ENCODE data around the gene MAPKAPK2.

MAPKAPK2 gene

GRCh38 chr1:206723805-206724472, 39.2 kb downstream of the MAPKAPK2 start:
- no peak for DNase-seq

GRCh38 chr1:206725109-206725963, 40.6 kb downstream of the MAPKAPK2 start:
- DNase-seq = peak; percentile 7

- DNase-seq = no peak
These were observed 43.4 kb downstream of the MAPKAPK2 start for GRCh38 chr1:206727981-206728696.

GRCh38 chr1:206728697-206728987, 43.9 kb downstream of the MAPKAPK2 start:
- no peak for DNase-seq

GRCh38 chr1:206729050-206729449, 44.3 kb downstream of the MAPKAPK2 start:
- no peak for DNase-seq

- no peak for DNase-seq
These were observed 44.8 kb downstream of the MAPKAPK2 start for GRCh38 chr1:206729507-206729906.

DNA sequence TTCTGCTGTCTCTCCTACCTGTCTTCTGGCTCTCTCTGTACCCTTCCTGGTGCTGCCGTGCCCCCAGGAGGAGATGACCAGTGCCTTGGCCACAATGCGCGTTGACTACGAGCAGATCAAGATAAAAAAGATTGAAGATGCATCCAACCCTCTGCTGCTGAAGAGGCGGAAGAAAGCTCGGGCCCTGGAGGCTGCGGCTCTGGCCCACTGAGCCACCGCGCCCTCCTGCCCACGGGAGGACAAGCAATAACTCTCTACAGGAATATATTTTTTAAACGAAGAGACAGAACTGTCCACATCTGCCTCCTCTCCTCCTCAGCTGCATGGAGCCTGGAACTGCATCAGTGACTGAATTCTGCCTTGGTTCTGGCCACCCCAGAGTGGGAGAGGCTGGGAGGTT, 47.8 kb downstream of the MAPKAPK2 start:
- no peak for DNase-seq

- DNase-seq = no peak
These were observed 48.3 kb downstream of the MAPKAPK2 start for GRCh38 chr1:206732992-206733391.

DNA sequence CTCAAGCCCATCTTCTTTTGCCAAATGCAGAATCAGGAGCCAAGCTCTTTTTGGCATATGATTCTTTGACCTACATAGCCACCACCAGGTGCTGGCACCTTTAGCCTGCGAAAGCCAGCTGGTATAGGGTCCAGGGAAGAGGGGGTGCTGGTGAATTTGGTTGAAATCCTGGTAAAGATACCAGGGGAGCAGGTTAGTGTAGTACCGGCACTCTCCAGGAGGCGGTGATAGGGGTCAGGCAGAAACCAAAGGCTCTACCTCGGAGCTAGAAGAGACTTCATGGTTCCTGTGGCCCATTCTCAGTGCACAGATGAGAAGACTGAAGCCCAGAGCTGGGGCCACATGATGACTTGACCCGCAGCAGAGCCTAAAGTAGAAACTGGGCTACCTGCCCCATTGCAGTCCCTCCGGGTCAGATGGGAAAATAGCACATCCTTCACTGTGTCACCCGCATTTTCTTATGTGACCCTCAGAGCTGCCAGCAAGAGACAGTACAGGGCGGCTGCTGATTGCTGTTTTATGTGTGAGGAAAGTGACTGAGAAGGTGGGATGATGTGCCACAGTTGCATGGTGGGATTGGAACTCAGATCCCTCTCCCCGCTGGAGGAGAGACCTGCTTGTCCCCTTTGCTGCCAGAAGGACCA, 49.9 kb downstream of the MAPKAPK2 start:
- peak; percentile 7 for DNase-seq

DNA sequence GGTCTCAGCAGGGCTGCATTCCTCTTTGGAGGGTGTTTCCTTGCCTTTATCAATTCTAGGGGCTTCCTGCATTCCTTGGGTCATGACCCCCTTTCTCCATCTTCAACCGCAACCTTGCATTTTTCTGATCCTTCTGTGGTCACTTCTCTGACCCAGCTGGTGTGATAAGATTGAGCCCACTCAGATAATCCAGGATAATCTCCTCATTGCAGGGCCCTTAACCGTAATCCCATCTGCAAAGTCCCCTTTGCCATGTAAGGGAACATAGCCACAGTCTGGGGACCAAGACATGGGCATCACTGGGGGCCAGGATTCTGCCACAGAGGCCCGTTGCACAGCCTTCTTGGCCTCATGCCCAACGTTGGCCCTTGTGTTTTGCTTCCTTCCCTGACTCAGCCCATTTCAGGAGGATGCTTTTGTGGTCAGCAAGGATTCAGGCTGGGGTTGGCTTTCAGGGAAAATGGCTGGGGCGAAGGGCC, 50.9 kb downstream of the MAPKAPK2 start:
- DNase-seq = no peak

GRCh38 chr1:206736878-206737728, 52.4 kb downstream of the MAPKAPK2 start:
- no peak for DNase-seq

DNA sequence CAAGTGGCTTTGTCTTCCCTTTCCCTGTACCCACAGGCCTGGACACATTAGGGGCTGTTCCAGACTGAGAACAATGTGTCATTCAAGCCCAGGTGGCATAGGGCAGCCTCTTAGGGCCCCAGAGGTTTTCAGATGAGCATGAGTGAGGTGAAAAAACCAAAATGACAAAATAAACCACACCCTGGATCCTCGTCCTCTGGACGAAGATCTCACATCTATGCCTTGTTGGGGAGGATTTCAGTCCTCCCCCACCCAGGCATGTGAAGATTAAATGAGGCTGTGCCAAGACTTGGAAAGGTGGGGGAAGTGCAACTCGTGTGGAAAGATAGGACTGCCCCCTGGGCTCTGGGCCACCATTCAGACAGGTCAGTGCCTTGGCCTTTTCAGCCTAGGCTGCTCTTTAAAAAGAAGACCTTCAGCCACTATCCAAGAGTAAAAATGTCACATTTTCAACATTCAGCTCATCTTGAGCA, 53.1 kb downstream of the MAPKAPK2 start:
- DNase-seq = no peak

- DNase-seq = peak; percentile 2
These were observed 54.0 kb downstream of the MAPKAPK2 start for GRCh38 chr1:206738370-206739366.

DNA sequence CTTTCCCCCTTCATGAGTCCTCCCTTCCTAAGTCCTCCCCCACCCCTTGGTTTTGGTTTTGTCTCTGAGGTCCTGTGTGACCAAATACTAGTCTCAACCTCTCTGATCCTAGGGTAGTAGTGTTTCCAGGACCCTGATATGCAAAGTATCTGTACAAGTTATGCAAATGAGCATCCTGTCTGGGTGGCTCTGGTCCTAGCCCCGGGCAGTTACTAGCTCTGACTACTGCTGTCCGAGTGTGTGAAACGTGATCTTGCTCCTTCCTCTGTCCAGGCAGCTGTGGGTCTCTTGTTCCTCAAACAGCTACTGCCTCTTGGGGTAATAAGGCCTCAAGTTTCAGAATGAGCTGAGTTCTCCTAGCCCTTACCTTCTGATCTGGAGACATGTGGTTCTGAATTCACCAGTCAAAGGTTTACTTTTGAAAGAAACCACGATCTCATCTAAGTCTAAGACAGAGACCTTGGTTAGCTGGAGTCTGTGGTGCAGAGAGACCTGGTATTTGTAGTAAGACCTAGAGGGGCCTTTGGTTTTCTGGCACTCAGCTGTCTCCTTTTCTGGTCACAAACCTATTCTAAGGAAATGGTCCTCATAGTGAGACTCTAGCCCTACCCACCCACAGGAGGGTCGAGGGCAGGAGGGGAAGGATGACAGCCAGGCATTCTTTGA, 54.8 kb downstream of the MAPKAPK2 start:
- DNase-seq = no peak

- no peak for DNase-seq
These were observed 56.5 kb downstream of the MAPKAPK2 start for GRCh38 chr1:206741142-206741701.

GRCh38 chr1:206742719-206743383, 58.1 kb downstream of the MAPKAPK2 start:
- DNase-seq = no peak

DNA sequence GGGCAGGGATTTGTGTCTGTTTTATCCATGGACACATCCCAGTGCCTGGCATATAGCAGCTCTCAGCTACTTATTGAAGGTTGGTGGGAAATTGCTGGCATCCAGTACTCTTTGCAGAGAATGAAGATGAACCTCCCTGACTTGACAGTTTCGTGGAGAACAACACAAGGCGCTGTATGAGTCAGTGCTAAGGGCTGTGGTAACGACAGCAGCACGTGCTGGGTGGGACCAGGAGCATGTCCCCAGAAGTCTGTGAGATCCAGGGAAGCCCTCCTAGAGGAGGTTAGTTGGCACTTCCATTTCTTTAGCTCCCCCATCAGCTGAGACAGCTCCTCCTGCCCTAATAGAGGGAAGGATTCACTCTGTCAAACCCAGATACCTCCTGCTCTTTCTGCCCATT, 60.0 kb downstream of the MAPKAPK2 start:
- no peak for DNase-seq

GRCh38 chr1:206745301-206745700, 60.6 kb downstream of the MAPKAPK2 start:
- no peak for DNase-seq

DNA sequence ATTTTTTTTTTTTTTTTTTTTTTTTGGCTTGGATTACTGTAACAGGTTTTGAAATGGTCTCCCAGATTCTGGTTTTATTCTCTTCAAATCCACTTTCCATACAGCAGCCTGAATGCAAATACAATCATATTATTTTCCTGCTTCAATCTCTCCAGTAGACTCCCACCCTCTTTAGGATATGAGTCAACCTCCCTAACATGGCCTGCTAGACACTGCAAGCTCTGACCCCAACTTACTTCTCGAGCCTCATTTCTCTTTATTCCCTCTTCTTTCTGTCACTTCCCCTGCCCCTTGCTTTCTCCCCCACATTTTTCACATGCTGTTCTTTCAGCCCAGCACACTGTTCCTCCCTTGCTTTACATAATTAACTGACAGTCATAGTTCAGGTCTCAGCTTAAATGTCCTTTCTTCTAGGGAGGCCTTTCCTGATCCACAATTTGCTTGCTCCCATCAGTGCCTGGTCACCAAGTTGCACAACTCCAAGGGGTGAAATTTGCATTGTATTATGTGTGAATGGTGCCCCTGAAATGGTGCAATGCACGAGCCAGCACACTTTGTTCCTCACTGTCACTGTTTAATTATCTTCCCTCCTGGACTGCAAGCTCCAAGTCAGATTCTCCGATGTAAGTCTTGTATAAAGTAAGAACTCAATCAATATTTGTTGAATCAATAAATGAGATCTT, 63.8 kb downstream of the MAPKAPK2 start:
- no peak for DNase-seq
